Stimulated activated CD8-positive, alpha-beta memory T cell treated with anti-CD3 and anti-CD28 coated beads, Interleukin-2, amount 100 ng/mL, for 48 hours (primary cell): ENCODE data around the gene SPRED2.

Experiments used
- DNase-seq, 2 donors: peaks; one replicate each; pipeline ENCODE4 v3.0.0-alpha.2; 2020; ENCODE audit warnings: low read depth in 2 of 2

Gene SPRED2

DNA sequence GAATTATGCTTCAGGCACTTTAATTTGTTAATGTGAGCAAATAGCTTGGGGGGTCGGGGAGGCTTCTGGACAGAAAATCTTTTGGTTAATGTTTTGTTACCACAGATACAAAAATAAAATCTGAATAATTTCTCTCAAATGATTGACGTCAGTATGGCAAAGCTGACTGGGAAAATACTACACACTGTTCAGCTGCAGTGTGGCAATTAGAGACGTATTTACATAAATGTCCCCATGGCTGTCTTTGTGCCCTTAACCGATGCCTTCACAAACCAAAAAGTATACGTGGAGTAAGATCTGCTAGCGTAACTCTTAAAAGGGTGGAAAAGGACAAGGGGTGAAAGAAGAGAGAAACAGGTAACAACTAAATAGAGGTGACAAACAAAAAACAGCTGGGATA, 121.3 kb downstream of the SPRED2 start:
- DNase-seq: no peak

GRCh38 chr2:65309699-65310098, 122.7 kb downstream of the SPRED2 start:
- no peak for DNase-seq

DNA sequence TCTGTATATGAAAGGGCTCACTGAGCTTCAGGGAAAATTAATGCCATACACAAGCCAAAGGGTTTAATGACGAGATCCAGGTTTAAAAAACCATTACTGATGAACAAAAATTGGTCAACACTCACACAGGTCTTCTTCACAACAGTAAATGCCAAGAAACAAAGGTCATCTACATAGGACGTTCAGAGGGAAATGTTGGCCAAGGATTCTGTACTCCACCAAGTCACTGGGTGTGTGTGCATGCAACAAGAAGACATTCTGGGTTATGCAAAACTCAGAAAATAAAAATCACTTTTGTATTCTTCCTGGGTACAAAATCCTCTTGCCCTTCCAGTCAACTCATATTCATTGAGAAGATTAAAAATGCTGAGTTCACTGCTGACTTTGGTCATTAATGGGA, 126.5 kb downstream of the SPRED2 start:
- DNase-seq: no peak

DNA sequence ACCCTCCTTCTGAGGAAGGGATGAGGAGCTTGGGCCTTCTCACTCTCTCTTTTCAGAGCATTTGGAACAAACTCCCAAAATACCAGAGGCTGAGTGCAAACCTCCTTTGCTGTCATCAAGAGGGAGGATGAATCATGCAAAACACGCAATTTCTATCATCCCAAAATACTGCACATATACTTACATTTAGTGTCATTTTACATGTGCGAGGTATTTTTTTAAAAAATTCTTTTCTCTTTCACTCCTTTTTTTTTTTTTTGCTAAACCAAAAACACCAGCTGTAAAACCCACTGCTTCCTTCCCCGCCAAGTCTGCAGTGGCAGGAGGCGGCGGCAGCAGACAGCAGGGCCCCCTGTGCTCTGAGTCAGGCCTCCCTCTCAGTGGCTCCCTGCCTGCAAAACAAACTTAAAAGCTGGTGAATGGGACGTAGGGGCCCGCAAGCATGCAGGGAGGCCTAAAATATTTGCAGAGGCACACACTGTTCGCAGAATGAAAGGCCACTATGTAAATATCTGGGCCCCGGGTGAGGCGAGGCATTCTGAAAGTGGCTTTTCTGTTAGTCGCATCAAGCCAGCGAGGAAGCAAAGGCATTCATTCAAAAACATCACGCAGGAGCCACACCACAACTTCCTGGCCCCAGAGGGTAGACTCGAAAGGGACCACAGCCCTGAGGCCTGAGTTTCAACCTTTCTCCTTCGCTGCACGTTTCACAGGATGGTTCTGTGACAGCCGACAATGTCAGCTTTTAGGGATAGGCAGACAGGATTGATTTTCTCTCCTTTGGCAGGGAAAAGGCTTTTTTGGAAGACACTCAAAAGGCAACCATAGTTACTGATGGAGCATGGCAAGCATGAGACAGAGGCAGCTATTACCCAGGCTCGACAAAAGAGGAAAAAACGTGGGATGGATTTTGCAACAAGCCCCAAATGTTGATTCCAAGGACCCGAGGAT, 131.4 kb downstream of the SPRED2 start:
- peak; percentile 60 to 61 for DNase-seq

DNA sequence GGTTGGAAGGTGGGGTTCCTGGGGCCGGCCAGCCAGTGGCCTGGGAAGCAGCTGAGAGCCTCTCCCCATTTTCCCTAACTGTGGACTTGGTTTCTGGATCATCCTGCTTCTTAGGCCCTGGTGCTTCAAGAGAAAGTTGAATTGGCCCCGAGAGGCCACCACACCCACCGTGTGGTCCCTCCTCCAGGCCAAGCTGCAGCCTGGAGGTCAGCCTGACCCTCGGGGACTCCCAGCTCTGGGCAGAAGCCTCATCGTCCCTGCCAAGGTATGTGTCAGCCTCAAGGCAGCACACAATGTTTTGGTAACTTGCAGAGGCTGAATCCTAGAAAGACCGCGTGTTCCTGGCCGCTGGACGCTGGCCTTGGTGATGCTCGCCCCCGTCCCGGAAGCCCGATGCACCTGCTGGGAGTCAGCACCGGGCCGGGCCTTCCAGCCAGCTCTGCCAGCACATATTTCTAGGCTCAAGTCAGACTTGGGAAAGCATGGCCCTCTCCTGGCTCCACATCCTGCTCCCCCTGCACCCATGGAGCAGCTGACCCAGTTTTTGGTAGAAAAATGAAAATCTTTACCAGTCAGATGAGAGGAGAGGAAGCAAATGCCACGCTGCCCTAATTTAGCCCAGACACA, 132.2 kb downstream of the SPRED2 start:
- DNase-seq: no peak

DNA sequence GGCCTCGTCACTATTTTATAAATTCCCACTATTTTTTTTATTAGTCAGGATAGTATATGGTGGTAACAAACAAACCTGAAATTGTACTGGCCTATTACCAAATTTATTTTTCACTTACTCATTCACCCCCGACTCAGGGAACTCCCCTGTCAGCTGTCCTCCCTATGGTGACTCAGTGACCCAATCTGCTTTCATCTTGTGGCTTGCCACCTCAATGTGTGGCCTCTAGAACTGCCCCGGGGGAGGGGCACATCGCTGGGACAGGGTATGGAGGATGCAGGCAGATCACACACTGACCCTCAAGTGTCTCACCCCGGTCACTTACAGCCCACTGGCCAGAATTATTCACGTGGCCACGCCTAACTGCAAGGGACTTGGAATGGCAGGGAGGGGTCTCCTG, 133.2 kb downstream of the SPRED2 start:
- peak; percentile 48 to 52 for DNase-seq

DNA sequence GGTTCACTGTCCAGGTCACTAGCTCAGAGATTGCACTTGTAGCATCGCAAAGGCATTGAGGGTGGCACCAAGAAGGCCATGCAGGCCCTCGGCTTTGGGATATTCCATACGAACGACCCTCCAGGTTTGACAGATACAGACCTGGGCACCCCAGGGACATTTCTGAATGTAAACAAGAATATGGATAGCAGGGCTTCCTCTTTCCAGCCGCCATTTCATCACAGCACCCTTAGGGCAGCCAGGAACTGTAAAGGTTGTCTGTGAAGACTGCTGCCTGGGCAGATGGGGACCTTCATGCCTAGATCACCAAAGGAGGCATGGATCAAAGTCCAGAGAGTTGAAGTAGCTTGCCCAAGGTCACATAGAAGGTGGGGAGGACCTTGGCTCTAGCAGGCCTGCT, 134.3 kb downstream of the SPRED2 start:
- DNase-seq: no peak

- no peak for DNase-seq
These were observed 134.9 kb downstream of the SPRED2 start for GRCh38 chr2:65297544-65297943.

GRCh38 chr2:65296971-65297370, 135.4 kb downstream of the SPRED2 start:
- no peak for DNase-seq

- no peak for DNase-seq
These were observed 137.7 kb downstream of the SPRED2 start for GRCh38 chr2:65294701-65295100.

DNA sequence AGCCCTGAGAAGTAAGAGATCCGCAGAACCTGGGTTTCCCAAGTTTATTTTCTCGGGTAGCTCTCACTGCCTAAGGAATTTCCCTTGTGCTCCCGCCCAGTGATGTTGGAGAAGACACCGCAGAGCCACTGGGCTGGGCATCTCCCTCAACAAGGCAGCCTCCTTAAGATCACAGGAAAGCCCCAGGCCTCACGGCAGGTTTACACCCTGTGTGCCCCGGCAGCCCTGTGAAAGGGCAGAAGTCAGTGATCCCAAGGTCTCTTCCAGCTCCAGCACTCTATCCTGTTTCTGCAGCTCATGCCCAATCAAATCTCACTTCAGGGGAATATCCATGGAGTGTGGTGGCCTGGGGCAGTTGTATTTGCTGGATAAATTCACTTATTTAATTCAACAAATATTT, 138.3 kb downstream of the SPRED2 start:
- DNase-seq: no peak

GRCh38 chr2:65293376-65293775, 139.0 kb downstream of the SPRED2 start:
- no peak for DNase-seq

GRCh38 chr2:65292461-65293011, 139.9 kb downstream of the SPRED2 start:
- no peak for DNase-seq

GRCh38 chr2:65292106-65292400, 140.3 kb downstream of the SPRED2 start:
- DNase-seq: no peak

- no peak for DNase-seq
These were observed 140.9 kb downstream of the SPRED2 start for GRCh38 chr2:65291216-65292105.

- DNase-seq: no peak
These were observed 145.0 kb downstream of the SPRED2 start for GRCh38 chr2:65287364-65287763.

GRCh38 chr2:65282477-65283053, 149.8 kb downstream of the SPRED2 start:
- DNase-seq: no peak

DNA sequence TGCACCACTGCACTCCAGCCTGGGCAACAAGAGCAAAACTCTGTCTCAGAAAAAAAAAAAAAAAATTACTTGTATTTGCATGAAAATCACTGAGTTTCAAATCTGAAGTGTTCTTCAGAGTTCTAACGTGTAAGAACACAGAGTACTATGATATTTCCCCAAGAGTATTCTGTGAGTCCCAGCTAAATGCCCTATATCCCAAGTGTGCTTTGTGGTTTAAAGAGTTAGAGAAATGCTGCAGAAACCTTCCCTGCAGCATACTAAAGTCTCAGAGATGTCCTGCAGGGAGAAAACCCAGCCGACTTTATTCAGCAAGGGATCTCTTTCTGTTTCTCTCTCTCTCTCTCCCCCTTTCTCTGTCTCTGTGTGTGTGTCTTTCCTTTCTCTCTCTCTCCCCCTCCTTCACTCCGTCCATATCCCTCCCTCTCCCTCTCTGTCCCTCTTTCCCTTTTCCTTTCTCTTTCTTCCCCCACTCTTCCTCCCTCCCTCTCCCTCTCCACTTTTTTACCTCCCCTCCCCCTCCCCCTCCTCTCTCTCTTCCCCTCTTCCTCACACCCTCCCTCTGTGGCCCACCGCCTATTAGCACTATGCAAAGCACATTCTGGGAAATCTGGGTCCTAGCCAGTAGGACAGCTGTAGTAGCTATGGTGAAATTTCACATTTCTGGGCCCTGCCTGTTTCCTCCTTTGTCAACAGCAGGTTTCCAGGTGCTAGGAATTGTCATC, 150.6 kb downstream of the SPRED2 start:
- no peak for DNase-seq

DNA sequence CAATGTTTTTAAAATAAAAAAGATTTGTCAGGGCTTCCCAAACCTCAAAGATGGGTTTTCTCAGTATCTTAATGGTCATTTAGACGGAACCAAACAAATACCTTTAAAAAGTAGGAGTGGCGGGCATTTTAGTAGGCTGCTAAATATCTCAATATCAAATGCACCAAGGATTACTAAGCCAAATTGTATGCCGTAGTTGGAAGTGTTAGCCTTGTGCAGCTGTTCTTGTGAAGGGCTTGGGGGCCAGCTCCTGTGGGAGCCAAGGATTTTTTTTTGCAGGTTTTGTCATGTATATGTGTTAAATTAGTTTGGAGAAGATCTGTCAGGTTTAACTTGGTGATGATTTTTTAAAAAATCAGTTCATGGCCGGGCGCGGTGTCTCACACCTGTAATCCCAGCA, 152.6 kb downstream of the SPRED2 start:
- no peak for DNase-seq

GRCh38 chr2:65278531-65278981, 153.8 kb downstream of the SPRED2 start:
- DNase-seq: no peak
